ENCODE measurements around the gene PFKFB3.
"Not testable (repeated sequence)": the region's sequence is repeated elsewhere in the genome, so short reads cannot be mapped to it uniquely, and the experiment has no call there.

Gene PFKFB3

GRCh38 chr10:6203331-6204062 is 765 bp downstream of the PFKFB3 start:
- no peak for DNase-seq

GRCh38 chr10:6204063-6204340 is 1.3 kb downstream of the PFKFB3 start:
- DNase-seq, result no peak

GRCh38 chr10:6204341-6205191 is 1.8 kb downstream of the PFKFB3 start:
- no peak for DNase-seq

GRCh38 chr10:6206486-6206885 is 3.8 kb downstream of the PFKFB3 start:
- DNase-seq, result not testable (repeated sequence)

GRCh38 chr10:6207658-6208057 is 4.9 kb downstream of the PFKFB3 start:
- no peak for DNase-seq

GRCh38 chr10:6208799-6209235 is 6.1 kb downstream of the PFKFB3 start:
- no peak for DNase-seq

- no peak for DNase-seq
These were observed 8.6 kb downstream of the PFKFB3 start for GRCh38 chr10:6211341-6211670.

- DNase-seq, result no peak
These were observed 9.2 kb downstream of the PFKFB3 start for GRCh38 chr10:6211671-6212635.

GRCh38 chr10:6212806-6213205 is 10.1 kb downstream of the PFKFB3 start:
- DNase-seq, result no peak

GRCh38 chr10:6213257-6213905 is 10.6 kb downstream of the PFKFB3 start:
- no peak for DNase-seq

GRCh38 chr10:6213908-6214307 is 11.2 kb downstream of the PFKFB3 start:
- no peak for DNase-seq

- no peak for DNase-seq
These were observed 11.9 kb downstream of the PFKFB3 start for GRCh38 chr10:6214612-6215011.

- no peak for DNase-seq
These were observed 12.5 kb downstream of the PFKFB3 start for GRCh38 chr10:6215241-6215640.

- DNase-seq, result no peak
These were observed 13.2 kb downstream of the PFKFB3 start for GRCh38 chr10:6215683-6216484.

GRCh38 chr10:6216916-6217315 is 14.2 kb downstream of the PFKFB3 start:
- no peak for DNase-seq

GRCh38 chr10:6217611-6218010 is 14.9 kb downstream of the PFKFB3 start:
- no peak for DNase-seq

- no peak for DNase-seq
These were observed 16.2 kb downstream of the PFKFB3 start for GRCh38 chr10:6218692-6219493.

- DNase-seq, result no peak
These were observed 16.7 kb downstream of the PFKFB3 start for GRCh38 chr10:6219494-6219836.

- DNase-seq, result no peak
These were observed 17.9 kb downstream of the PFKFB3 start for GRCh38 chr10:6220418-6221191.

- DNase-seq, result no peak
These were observed 18.6 kb downstream of the PFKFB3 start for GRCh38 chr10:6221192-6221940.
